ENCODE results near the gene KRT85.

- no peak for TF ChIP-seq POLR2A (IDR thresholded peaks at IDR 0.05; ENCODE audit: low read length)
- no peak for TF ChIP-seq GATA1 (IDR thresholded peaks at IDR 0.05; ENCODE audit: low read depth, low read length)
Measured at GRCh38 chr12:52363111-52363679, 4.1 kb downstream of the KRT85 start.
